ENCODE data around the gene NANOS2.

DNA sequence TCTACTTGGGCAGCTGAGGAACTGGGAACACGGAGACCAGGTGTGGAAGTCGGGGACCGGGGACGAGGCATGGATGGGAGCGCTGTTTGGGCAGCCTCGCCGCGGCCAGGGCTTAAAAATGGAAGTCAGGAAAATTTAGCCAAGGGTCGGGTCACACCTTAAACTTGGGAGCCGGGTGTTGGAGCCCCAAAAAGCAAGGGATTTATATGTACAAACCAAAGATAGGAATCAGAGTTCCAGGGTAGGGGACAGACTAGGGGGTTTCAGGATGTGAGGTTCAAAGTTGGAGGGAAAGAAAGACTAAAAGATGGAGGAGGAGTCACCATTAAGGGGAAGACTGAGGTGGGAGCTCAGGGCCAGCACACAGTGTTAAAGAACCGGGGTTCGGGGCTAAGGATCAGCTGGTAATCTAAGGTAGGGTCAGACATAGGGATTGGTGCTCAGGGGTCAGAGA is 49.9 kb downstream of the NANOS2 start:
- TF ChIP-seq, protein P1, sequence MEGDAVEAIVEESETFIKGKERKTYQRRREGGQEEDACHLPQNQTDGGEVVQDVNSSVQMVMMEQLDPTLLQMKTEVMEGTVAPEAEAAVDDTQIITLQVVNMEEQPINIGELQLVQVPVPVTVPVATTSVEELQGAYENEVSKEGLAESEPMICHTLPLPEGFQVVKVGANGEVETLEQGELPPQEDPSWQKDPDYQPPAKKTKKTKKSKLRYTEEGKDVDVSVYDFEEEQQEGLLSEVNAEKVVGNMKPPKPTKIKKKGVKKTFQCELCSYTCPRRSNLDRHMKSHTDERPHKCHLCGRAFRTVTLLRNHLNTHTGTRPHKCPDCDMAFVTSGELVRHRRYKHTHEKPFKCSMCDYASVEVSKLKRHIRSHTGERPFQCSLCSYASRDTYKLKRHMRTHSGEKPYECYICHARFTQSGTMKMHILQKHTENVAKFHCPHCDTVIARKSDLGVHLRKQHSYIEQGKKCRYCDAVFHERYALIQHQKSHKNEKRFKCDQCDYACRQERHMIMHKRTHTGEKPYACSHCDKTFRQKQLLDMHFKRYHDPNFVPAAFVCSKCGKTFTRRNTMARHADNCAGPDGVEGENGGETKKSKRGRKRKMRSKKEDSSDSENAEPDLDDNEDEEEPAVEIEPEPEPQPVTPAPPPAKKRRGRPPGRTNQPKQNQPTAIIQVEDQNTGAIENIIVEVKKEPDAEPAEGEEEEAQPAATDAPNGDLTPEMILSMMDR (IDR thresholded peaks at IDR 0.05; ENCODE audit: low read depth, low read length, missing input control) = no peak
- no peak for TF ChIP-seq REST (IDR thresholded peaks at IDR 0.05)
- no peak for TF ChIP-seq NR2F2 (IDR thresholded peaks at IDR 0.05)
- no peak for TF ChIP-seq HNF4A (conservative IDR thresholded peaks at IDR 0.05)
- no peak for TF ChIP-seq SP1 (IDR thresholded peaks at IDR 0.05)
- TF ChIP-seq TAF1 (conservative IDR thresholded peaks at IDR 0.05) = no peak
- TF ChIP-seq, protein P2, sequence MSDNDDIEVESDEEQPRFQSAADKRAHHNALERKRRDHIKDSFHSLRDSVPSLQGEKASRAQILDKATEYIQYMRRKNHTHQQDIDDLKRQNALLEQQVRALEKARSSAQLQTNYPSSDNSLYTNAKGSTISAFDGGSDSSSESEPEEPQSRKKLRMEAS (IDR thresholded peaks at IDR 0.05) = no peak
- TF ChIP-seq, protein P3, sequence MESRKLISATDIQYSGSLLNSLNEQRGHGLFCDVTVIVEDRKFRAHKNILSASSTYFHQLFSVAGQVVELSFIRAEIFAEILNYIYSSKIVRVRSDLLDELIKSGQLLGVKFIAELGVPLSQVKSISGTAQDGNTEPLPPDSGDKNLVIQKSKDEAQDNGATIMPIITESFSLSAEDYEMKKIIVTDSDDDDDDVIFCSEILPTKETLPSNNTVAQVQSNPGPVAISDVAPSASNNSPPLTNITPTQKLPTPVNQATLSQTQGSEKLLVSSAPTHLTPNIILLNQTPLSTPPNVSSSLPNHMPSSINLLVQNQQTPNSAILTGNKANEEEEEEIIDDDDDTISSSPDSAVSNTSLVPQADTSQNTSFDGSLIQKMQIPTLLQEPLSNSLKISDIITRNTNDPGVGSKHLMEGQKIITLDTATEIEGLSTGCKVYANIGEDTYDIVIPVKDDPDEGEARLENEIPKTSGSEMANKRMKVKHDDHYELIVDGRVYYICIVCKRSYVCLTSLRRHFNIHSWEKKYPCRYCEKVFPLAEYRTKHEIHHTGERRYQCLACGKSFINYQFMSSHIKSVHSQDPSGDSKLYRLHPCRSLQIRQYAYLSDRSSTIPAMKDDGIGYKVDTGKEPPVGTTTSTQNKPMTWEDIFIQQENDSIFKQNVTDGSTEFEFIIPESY (IDR thresholded peaks at IDR 0.05) = no peak
- TF ChIP-seq, protein P4, sequence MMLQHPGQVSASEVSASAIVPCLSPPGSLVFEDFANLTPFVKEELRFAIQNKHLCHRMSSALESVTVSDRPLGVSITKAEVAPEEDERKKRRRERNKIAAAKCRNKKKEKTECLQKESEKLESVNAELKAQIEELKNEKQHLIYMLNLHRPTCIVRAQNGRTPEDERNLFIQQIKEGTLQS (IDR thresholded peaks at IDR 0.05) = no peak
